Activated CD4-positive, CD25-positive, alpha-beta regulatory T cell (primary cell): ENCODE data around the gene SEPTIN12.

Experiments
- DNase-seq, 4 experiments: peaks; one replicate each; lab custom pipeline; 2025; lab: John Stamatoyannopoulos, UW

SEPTIN12 gene

DNA sequence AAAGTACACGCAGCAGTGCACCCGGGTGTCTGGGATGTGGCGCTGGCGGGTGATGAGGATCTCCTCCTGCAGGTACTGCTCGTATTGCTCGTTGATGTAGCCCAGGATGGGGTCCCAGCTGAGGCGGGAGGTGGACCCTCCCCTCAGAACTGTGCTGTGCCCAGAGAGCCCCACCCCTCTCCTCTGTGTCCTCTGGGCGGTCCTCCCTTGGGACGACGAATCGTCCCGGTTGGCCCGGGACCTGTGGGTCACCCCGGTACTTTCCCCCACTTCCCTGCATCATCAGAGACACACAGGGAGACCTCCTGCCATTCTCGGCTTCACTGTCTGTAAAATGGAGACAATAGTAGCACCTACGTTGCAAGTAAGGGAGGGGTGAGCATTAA, 4.2 kb downstream of the SEPTIN12 start:
- no peak for DNase-seq

DNA sequence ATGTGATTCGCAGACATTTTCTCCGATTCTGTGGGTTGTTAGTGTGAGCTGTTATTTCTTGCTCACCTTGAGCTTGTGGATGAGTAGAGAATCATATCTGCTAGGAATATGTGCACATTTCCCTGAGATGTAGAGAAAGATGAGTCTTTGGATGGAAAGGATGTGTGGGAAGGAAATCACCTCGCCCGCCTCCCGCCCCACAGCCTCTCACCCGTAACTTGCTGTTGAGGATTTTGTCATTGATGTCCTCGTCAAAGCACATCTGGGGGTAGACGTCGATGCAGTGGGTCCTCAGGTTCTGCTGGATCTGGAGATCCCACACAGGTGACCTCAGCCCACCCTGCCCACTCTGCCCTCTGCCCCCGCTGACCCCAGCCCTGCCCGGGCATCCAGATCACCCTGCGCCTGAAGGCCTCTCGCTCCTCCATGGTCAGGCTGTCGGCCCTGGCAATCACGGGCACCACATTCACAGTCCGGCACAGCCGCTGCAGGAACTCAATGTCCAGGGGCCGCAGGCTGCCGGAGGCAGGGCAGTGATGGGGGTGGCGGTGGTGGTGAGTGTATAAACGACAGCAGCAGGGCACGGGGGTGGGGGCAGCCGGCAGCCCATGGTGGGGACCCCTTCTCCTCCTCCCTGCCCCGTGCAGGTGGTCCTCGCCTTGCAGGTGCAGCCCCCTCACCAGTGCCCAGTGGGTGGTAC, 4.7 kb downstream of the SEPTIN12 start:
- DNase-seq: no peak

DNA sequence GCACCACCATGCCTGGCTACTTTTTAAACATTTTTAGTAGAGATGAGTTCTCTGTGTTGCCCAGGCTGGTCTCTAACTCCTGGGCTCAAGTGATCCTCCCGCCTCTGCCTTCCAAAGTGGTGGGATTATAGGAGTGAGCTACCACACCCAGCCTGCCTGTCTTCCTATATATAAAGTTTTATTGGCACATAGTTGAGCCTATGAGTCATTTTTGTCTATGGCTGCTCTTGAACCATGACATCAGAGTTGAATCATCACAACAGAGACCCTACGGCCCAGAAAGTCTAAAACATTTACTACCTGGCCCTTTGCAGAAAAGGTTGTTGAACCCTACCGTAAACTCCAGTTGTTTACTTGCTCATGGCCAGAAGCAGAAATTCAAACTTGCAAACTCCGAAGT, 7.9 kb downstream of the SEPTIN12 start:
- no peak for DNase-seq

DNA sequence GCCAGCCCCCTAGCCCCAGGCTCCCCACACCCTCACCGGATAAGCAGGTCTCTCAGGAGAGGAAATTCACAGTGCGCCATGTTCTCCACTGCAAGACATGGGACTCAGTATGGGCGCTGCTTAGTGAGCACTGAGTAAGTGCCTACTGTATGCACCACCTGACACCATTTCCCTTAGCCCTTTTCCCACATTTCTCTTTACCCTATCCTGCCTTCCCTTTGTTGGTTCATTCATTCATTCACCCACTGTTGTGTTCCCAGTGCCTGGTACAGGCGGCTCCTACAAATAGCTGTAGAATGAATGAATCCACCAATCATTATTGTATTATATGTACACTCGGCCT, 10.1 kb downstream of the SEPTIN12 start:
- DNase-seq: no peak

- DNase-seq: no peak
Observed at GRCh38 chr16:4777339-4778049, 10.7 kb downstream of the SEPTIN12 start.

- DNase-seq: no peak
Observed at GRCh38 chr16:4776141-4776705, 11.9 kb downstream of the SEPTIN12 start.

DNA sequence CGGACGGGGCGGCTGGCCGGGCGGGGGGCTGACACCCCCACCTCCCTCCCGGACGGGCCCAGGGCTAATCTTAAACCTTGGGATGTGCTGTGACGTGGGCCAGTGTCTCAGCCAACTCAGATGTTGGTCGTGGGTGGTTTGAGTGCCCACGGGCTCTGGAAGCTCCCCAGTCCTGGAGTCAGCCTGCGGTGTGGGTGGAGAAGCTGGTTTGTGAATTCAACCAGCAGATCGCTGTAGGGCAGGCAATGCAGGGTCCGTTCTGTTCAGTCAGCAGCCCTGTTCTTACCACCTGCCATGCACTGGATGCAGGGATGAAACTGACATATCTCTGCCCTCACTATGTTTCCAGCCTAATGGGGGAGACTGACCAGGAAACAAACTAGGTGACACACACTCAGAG, 13.1 kb downstream of the SEPTIN12 start:
- no peak for DNase-seq

DNA sequence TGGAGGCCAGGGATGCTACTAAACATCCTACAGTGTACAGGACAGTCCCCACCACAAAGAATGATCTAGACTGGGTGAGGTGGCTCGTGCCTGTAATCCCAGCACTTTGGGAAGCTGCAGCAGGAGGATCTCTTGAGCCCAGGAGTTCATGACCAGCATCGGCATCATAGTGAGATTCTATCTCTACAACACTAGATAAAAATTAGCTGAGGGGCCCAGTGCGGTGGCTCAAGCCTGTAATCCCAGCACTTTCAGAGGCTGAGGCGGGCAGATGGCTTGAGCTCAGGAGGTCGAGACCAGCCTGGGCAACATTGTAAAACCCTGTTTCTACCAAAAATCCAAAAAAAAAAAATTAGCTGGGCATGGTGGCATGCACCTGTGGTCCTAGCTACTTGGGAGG, 15.8 kb downstream of the SEPTIN12 start:
- DNase-seq: no peak

- no peak for DNase-seq
Observed at GRCh38 chr16:4771646-4772045, 16.5 kb downstream of the SEPTIN12 start.

GRCh38 chr16:4769306-4769638, 18.9 kb downstream of the SEPTIN12 start:
- no peak for DNase-seq

- peak; percentile 48 to 73 (median 57) for DNase-seq
Observed at GRCh38 chr16:4768549-4769305, 19.4 kb downstream of the SEPTIN12 start.

DNA sequence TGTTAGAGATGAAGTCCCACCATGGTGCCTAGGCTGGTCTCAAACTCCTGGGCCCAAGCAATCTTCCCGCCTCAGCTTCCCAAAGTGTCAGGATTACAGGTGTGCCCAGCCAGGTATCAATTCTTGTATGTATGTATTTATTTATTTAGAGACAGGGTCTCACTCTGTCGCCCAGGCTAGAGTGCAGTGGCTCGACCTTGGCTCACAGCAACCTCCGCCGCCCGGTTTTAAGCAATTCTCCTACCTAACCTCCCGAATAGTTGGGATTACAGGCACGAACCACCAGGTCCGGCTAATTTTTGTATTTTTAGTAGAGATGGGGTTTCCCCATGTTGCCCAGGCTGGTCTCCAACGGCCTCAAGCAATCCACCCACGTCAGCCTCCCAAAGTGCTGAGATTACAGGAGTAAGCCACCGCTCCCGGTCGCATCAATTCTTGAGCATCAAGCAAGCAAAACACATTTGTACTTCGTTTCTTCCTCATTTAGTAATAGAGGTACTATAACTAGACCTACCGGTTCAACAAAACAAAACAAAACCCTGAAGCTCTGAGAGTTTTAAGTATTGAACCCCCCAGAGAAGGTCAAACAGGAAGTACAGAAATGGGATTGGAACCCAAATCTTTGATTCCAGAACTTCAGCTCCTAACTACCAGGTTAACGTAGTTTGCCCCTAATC, 20.1 kb downstream of the SEPTIN12 start:
- DNase-seq: no peak

DNA sequence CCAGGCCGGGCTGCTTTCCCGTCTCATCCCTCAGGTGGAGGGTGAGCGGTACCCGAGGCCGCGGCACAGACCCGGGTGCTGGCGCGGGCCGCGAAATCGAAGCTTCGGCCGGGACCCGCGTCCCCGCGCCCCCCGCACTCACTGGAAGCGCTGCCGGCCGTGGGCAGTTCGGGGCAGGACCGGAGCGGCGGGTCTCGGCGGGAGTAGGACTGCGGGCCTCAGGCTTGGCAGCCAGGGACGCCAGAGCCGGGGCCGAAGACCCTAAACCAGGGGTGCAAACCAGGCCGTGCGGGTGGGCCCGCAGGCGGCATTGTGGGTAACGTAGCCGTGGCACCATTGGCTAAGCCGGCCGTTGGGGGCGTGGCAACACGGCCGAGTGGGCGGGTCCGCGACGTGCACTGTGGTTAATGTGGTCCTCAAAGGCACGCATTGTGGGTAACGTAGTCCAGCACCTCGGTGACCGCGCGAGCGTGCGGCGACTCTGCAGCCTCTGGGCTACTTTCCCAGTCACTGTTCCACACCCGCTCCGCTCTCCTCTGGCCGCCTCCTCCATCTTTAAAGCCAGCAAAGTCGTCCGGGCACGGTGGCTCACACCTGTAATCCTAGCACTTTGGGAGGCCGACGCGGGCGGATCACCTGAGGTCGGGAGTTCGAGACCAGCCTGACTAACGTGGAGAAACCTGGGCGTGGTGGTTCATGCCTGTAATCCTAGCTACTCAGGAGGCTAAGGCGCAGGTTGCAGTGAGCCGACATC, 21.1 kb downstream of the SEPTIN12 start, which contains the start of gene ZNF500:
ZNF500 (minus strand) TSS at position 288 of the 754 bp plus-strand sequence. CDS start 1,184 bp downstream, outside the sequence.
- peak; percentile 93 to 95 (median 94) for DNase-seq

GRCh38 chr16:4765511-4766474, 22.4 kb downstream of the SEPTIN12 start:
- no peak for DNase-seq

- no peak for DNase-seq
Observed at GRCh38 chr16:4763791-4764190, 24.4 kb downstream of the SEPTIN12 start.

DNA sequence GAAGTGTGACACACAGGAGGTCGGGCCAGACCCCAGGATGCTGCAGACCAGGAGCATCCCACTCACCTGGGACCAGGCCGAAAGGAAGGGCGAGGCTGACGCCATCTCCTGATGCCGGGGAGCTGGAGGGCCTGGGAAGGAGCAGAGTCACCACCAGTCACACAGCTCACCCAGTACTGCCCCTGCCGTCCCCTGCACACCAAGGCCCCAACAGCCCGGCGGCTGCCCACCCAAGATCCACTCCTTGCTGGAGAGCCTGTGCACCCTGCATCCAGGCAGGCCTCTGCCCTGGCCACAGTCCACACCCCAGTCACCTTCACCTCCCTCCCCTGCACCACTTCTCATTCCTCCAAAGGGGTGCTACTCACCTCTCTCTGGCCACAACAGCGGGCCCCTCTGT, 25.9 kb downstream of the SEPTIN12 start:
- no peak for DNase-seq

- DNase-seq: no peak
Observed at GRCh38 chr16:4760221-4760910, 27.8 kb downstream of the SEPTIN12 start.

- DNase-seq: no peak
Observed at GRCh38 chr16:4755687-4756086, 32.5 kb downstream of the SEPTIN12 start.

DNA sequence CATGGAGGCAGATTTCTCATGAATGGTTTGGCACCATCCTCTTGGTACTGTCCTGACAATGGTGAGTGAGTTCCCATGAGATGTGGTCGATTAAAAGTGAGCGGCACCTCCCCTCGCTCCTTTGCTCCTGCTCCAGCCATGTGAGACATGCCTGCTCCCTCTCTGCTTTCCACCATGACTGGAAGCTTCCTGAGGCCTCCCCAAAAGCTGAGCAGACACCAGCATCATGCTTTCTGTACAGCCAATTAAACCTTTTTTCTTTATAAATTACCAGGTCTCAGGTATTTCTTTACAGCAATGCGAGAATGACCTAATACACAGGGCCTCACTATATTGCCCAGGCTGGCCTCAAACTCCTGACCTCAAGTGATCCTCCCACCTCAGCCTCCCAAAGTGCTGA, 33.3 kb downstream of the SEPTIN12 start:
- DNase-seq: no peak

DNA sequence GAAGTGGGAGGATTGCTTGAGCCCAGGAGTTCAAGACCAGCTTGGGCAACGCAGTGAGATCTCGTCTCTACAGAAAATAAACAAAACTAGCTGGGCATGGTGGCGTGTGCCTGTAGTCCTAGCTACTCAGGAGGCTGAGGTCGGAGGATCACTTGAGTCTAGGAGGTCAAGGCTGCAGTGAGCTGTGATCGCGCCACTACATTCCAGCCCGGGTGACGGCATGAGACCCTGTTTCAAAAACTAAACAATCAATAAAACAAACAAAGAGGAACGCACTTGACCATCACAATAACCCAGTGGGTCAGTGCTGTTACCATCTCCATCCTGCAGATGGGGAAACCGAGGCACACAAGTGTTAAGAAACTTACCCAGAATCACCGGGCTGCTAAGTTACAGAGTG, 34.9 kb downstream of the SEPTIN12 start:
- no peak for DNase-seq
